HUES64 (cell line): ENCODE data around the gene SAT1.

Source experiments
- H3K27ac ChIP-seq: 2 replicates; pipeline ENCODE4 v1.7.0; 2013; ENCODE audit warnings: low read depth, low read length, inconsistent platforms
- H3K27me3 ChIP-seq: 2 replicates; pipeline ENCODE4 v1.6.1; 2013; ENCODE audit warnings: mild to moderate bottlenecking, low read length; ENCODE audit not compliant: insufficient read depth
- H3K36me3 ChIP-seq: 2 replicates; pipeline ENCODE4 v1.6.1; 2013; ENCODE audit warnings: mild to moderate bottlenecking, low read length; ENCODE audit not compliant: insufficient read depth
- H3K4me1 ChIP-seq: 2 replicates; pipeline ENCODE4 v1.6.1; 2013; ENCODE audit warnings: mild to moderate bottlenecking, low read length, moderate library complexity; ENCODE audit not compliant: insufficient read depth
- H3K4me3 ChIP-seq: 2 replicates; pipeline ENCODE4 v1.5.1; 2013; ENCODE audit warnings: mild to moderate bottlenecking, low read length, moderate library complexity
- H3K9ac ChIP-seq: 2 replicates; pipeline ENCODE4 v1.6.1; 2013; ENCODE audit warnings: mild to moderate bottlenecking, low read depth, low read length
- H3K9me3 ChIP-seq: 2 replicates; pipeline ENCODE4 v1.6.1; 2013; ENCODE audit warnings: low read depth, low read length; ENCODE audit not compliant: insufficient read depth
- WGBS: fragments of 150-250, 120-280 bp; methylation state at CpG from one replicate; pipeline ENCODE4 v1.1.7; 2013; ENCODE audit warnings: missing lambda C conversion rate; 5-methylcytosine and 5-hydroxymethylcytosine counted together

Gene SAT1

DNA sequence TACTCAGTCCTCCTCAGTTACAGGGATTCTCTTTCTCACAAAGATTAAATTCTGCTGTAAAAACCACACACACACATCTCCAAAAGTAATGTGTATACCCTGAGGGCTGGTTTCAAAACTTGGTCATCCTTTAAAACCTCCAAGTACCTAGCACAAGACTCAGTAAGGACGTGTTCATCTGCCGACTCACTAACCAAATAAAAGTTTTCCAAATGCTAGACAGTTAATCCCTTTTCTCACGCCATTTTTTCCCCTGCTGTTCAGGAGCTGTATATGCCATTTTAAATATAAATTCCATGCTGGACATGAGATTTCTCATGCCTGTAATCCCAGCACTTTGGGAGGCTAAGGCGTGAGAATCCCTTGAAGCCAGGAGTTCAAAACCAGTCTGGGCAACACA lies 3.9 kb upstream of the SAT1 start:
- H3K9me3 ChIP-seq: no peaks in the 10 kb centered on the region
- no peaks in the 10 kb centered on the region; the same call in 1 of the 2 replicates for H3K4me1 ChIP-seq
- no peaks in the 10 kb centered on the region for H3K27me3 ChIP-seq
- WGBS: 96% methylated on average over 4 of the region's 4 CpGs
- no peak overlapping the region for H3K27ac ChIP-seq
- H3K9ac ChIP-seq: no peak overlapping the region
- no peaks in the 10 kb centered on the region; the same call in 1 of the 2 replicates for H3K36me3 ChIP-seq
- H3K4me3 ChIP-seq: no peak overlapping the region

DNA sequence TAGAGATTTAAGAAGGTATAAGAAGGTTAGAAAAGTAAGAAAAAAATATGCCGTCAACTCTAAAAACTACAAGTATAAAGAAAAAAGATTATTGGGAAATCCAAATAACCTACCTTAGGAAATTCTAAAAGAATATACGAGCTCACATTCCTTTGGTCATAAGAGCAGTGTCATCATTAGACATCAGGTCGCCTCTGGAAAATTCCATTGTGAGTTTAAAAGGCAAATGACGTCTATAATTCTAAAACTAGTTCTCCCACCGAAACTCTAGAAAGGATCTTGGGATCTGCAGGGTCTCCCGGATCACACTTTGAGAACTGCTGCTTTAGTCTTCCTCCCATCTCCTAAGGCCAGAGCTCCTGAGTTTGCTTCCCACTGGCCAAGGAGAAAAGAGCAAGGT lies 518 bp upstream of the SAT1 start:
- WGBS: 63% methylated on average over 5 of the region's 6 CpGs
- no peak overlapping the region for H3K9ac ChIP-seq
- H3K4me1 ChIP-seq: no peaks in the 10 kb centered on the region; the same call in 1 of the 2 replicates
- peak overlapping the region; percentile 25; the same call in 1 of the 2 replicates for H3K4me3 ChIP-seq
- H3K27me3 ChIP-seq: no peaks in the 10 kb centered on the region
- H3K36me3 ChIP-seq: peaks cover 21% of the 10 kb centered on the region
- H3K27ac ChIP-seq: no peak overlapping the region; the same call in 1 of the 2 replicates
- no peaks in the 10 kb centered on the region for H3K9me3 ChIP-seq

DNA sequence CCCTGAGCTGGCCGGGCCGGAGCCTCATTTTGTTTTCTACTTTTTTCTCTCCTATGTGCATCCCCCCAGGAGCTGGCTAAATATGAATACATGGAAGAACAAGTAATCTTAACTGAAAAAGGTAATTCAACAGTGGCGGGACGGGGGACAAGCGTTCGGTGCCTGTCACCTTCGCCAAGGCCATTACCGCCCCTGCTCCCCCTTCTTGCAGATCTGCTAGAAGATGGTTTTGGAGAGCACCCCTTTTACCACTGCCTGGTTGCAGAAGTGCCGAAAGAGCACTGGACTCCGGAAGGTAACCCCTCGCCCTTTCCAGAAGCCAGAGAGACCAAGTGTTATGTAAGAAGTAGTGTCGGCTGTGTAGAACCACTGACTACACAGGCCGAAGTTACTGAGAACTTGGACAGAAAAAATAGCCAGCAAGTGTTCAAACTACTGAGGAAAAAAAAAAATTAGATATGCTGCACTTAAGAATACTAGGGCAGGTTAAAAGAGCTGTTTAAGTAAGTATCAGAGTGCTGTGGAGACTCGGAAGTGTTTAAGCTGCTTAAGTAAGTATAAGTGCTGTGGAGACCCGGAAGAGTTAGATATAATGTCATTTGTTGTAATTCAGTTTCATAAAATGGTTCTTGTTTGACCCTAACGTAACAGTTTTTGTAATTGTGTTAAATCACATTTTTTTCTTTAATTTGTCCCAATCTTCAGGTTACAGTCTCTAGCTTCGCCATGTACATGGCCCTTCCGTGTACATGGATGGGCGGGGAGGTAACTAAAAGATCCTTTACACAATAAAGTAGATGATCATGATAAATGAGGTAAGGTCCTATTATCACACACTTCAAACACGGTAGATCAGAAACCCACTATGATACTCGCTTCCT lies 856 bp downstream of the SAT1 start:
- H3K4me1 ChIP-seq: no peaks in the 10 kb centered on the region; the same call in 1 of the 2 replicates
- no peaks in the 10 kb centered on the region for H3K9me3 ChIP-seq
- no peak overlapping the region for H3K9ac ChIP-seq
- H3K27ac ChIP-seq: no peak overlapping the region
- H3K4me3 ChIP-seq: peak overlapping the region; percentile 86
- 47% methylated on average over 14 of the region's 21 CpGs for WGBS
- H3K27me3 ChIP-seq: no peaks in the 10 kb centered on the region
- peaks cover 21% of the 10 kb centered on the region for H3K36me3 ChIP-seq

DNA sequence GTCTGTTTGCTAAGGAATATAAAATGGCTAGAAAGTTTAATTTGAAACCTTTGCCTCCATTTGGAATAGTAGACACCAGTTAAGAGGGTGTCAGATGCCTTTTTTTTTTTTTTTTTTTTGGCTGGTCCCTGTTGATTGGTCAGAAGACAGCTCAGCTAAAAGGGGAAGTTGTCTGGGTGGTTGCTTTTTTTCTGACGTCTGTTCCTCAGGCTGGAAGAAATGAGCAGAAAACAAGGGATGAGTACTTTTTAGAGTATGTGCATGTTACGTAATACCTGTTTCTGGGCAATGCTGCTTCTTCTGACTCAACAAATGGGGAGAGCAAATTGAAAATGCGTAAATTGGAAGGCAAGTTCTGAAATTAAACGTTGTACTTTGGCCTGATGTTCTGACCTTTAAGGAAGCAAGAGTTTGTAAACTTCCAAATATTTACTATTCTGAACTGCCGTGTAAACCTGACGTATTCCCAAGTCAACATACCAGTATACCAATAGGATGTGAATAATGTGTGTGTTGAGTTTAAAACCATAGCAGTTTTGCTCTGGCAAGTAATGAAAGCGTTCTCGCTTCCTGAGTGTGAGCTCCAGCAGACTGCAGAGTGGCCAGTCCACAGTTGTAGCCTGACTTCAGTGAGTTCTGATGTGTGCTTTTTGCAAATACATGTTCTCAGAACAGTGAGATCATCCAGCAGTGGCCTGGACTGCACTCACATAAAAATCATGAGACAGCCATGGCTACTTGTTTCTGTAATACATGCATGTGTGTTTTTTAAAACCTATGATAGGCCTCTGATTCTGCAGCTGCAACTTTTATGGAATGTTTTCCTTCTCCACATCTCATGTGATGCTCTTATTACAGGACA lies 1.7 kb downstream of the SAT1 start:
- 89% methylated on average over 6 of the region's 8 CpGs for WGBS
- H3K27ac ChIP-seq: no peak overlapping the region

DNA sequence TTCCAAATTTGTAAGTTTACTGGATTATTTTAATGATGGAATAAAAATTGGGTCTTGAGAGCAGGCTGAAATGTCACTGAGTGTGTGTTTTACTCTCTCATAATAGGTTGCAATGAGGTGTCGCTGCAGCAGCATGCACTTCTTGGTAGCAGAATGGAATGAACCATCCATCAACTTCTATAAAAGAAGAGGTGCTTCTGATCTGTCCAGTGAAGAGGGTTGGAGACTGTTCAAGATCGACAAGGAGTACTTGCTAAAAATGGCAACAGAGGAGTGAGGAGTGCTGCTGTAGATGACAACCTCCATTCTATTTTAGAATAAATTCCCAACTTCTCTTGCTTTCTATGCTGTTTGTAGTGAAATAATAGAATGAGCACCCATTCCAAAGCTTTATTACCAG lies 2.6 kb downstream of the SAT1 start:
- no peak overlapping the region for H3K9ac ChIP-seq
- peaks cover 21% of the 10 kb centered on the region for H3K36me3 ChIP-seq
- no peak overlapping the region for H3K27ac ChIP-seq
- no peaks in the 10 kb centered on the region; the same call in 1 of the 2 replicates for H3K4me1 ChIP-seq
- no peaks in the 10 kb centered on the region for H3K27me3 ChIP-seq
- no peak overlapping the region for H3K4me3 ChIP-seq
- WGBS: 100% methylated on average over 1 of the region's 2 CpGs
- H3K9me3 ChIP-seq: no peaks in the 10 kb centered on the region

More for the DNA sequence above, 1.7 kb downstream of the SAT1 start:
- Histone ChIP-seq H3K9me3 (no peaks in the 10 kb centered on the region), H3K27me3 (no peaks in the 10 kb centered on the region), H3K4me1 (no peaks in the 10 kb centered on the region; the same call in 1 of the 2 replicates), H3K4me3 (peak overlapping the region; percentile 86; the same call in 1 of the 2 replicates), H3K9ac (no peak overlapping the region), H3K36me3 (peaks cover 21% of the 10 kb centered on the region)

DNA sequence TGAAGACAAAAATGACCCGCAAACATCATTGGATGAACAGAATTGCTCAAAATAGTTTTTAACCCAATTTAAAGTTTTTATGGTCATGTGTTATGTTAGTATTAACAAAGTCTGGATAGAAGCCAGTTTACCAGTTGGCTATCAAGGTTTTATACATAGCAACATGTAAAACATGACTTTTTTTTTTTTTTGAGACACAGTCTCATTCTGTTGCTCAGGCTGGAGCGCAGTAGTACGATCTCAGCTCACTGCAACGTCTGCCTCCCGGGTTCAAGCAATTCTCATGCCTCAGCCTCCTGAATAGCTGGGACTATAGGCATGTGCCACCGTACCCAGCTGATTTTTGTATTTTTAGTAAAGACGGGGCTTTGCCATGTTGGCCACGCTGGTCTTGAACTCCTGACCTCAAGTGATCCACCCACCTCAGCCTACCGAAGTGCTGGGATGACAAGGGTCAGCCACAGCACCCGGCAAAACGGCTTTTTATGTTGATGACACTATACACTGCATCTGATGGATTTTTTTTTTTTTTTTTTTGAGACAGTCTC lies 3.4 kb downstream of the SAT1 start:
- Histone ChIP-seq H3K4me1 (no peaks in the 10 kb centered on the region; the same call in 1 of the 2 replicates), H3K4me3 (no peak overlapping the region), H3K27ac (no peak overlapping the region), H3K9ac (no peak overlapping the region), H3K36me3 (peaks cover 21% of the 10 kb centered on the region), H3K27me3 (no peaks in the 10 kb centered on the region), H3K9me3 (no peaks in the 10 kb centered on the region)
- WGBS: 87% methylated on average over 10 of the region's 11 CpGs

DNA sequence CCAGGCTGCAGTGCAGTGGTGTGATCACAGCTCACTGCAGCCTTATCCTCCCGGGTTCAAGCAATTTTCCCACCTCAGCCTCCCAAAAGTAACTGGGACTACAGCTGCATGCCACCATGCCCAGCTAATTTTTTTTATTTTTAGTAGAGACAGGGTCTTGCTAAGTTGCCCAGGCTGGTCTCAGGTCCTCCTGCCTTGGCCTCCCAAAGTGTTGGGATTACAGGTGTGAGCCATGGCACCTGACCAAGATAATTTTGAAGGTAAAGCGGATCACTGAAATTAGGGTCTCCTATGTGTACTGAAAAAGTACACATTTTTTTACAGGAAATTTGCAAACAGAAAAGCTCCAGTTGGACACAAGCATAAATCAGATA lies 4.8 kb downstream of the SAT1 start:
- Histone ChIP-seq H3K4me1 (no peaks in the 10 kb centered on the region; the same call in 1 of the 2 replicates), H3K27ac (no peak overlapping the region)
- 100% methylated on average over 1 of the region's 2 CpGs for WGBS

DNA sequence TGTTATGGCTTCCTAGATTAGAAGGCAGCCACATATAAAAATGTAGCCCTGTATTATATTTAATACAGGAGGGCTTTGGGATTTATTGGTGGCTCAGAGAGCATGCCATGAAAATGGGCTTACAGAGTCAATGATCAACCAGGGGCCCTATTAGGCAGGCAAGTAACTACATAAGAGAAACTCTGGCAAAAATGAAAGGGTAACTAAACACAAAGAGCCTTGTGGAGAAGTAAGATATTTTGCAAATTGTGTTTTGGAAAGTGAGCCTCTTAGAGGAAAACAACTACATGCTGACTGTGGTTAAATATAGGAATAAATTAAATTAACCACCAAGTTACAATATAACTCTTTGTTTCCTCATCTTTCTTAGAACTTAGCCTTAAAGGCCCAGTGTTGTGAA lies 5.5 kb downstream of the SAT1 start:
- no peaks in the 10 kb centered on the region for H3K27me3 ChIP-seq
- no peak overlapping the region for H3K9ac ChIP-seq
- H3K4me3 ChIP-seq: no peak overlapping the region
- H3K27ac ChIP-seq: no peak overlapping the region
- H3K36me3 ChIP-seq: peaks cover 21% of the 10 kb centered on the region
- H3K9me3 ChIP-seq: no peaks in the 10 kb centered on the region
- no peaks in the 10 kb centered on the region; the same call in none of the 2 replicates for H3K4me1 ChIP-seq

More for the DNA sequence above, 4.8 kb downstream of the SAT1 start:
- no peaks in the 10 kb centered on the region for H3K9me3 ChIP-seq
- H3K36me3 ChIP-seq: peaks cover 21% of the 10 kb centered on the region
- no peak overlapping the region for H3K9ac ChIP-seq
- no peak overlapping the region for H3K4me3 ChIP-seq
- no peaks in the 10 kb centered on the region for H3K27me3 ChIP-seq

DNA sequence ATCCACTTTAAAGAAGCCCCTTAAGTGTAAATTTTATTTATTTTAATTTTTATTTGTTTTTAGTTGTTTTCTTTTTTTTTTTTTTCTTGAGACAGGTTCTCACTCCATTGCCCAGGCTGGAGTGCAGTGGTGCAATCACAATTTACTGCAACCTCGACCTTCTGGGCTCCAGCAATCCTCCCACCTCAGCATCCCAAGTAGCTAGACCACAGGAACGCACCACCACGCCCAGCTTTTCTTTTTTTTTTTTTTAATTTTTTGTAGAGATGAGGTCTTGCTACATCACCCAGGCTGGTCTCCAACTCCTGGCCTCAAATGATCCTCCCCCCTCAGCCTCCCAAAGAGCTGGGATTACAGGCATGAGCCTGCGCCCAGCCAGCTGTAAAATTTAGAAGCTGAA lies 6.0 kb downstream of the SAT1 start:
- H3K27ac ChIP-seq: no peak overlapping the region
- no peak overlapping the region for H3K4me3 ChIP-seq
- no peaks in the 10 kb centered on the region for H3K9me3 ChIP-seq
- WGBS: 89% methylated on average over 2 of the region's 4 CpGs
- no peak overlapping the region for H3K9ac ChIP-seq
- H3K27me3 ChIP-seq: no peaks in the 10 kb centered on the region
- H3K4me1 ChIP-seq: no peaks in the 10 kb centered on the region; the same call in 1 of the 2 replicates
- peaks cover 21% of the 10 kb centered on the region for H3K36me3 ChIP-seq

DNA sequence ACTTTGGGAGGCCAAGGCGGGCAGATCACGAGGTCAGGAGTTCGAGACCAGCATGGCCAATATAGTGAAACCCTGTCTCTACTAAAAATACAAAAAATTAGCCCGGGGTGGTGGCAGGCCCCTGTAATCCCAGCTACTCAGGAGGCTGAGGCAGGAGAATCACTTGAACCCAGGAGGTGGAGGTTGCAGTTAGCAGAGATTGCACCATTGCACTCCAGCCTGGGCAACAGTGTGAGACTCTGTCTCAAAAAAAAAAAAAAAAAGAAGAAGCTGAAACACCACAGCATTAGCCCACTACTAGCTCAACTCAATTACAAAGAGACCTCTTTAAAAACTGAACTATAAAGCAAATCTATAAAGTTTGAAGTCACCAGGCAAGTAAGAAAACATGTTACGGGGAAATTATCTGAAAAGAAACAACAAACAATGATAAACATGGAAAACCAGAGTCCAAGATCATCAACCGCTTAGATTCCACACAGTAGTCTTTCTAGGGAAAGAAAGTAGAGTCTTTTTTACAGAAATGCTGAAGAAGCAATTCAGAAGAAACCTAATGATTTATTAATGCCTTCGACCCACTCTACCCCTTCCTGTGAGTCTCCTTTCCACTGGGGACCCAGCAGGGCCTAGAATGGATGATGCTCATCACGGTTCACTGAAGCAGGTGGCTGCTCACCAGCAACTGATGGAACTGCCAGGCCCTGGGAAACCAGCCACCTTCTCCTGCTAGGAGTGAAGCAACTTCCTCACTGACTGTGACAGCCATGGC lies 6.6 kb downstream of the SAT1 start:
- H3K27ac ChIP-seq: no peak overlapping the region
- H3K4me1 ChIP-seq: no peaks in the 10 kb centered on the region; the same call in 1 of the 2 replicates
- H3K36me3 ChIP-seq: peaks cover 15% of the 10 kb centered on the region
- H3K9me3 ChIP-seq: no peaks in the 10 kb centered on the region
- H3K27me3 ChIP-seq: no peaks in the 10 kb centered on the region
- H3K9ac ChIP-seq: no peak overlapping the region
- WGBS: 94% methylated on average over 7 of the region's 8 CpGs
- H3K4me3 ChIP-seq: no peak overlapping the region
